ENCODE measurements around the gene USP54. TPM values are rescaled to one million over a fixed set of nuclear protein-coding genes. Genes with fewer than 3 reads are reported as not detected.
"Not testable (repeated sequence)": the region's sequence is repeated elsewhere in the genome, so short reads cannot be mapped to it uniquely, and the experiment has no call there.

USP54 gene
- total and polyA plus RNA-seq, 9 donors = 8.0 to 72.7 (median 32.0) TPM

DNA sequence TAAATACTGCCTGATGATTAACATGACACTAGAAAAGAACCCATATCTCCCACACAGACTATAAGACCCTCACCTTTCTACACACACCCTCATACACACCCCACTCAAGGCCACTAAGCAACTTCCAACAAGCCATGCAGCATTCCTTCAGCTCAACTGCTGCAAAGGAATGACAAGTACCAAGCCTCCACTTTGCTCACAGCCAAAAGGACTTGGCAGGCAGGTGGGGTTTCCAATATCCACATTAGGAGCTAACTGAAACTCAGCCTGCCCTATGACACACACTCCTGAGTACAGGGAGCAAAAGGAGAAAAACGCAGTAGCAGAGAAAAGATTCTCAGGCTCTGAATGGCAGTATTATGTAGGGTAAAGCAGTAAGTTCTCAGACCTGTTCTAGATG, 13.4 kb downstream of the USP54 start:
- TF ChIP-seq POLR2A (IDR thresholded peaks at IDR 0.05) (no peak), EP300 (IDR thresholded peaks at IDR 0.05) (no peak)
- TF ChIP-seq, protein P1, sequence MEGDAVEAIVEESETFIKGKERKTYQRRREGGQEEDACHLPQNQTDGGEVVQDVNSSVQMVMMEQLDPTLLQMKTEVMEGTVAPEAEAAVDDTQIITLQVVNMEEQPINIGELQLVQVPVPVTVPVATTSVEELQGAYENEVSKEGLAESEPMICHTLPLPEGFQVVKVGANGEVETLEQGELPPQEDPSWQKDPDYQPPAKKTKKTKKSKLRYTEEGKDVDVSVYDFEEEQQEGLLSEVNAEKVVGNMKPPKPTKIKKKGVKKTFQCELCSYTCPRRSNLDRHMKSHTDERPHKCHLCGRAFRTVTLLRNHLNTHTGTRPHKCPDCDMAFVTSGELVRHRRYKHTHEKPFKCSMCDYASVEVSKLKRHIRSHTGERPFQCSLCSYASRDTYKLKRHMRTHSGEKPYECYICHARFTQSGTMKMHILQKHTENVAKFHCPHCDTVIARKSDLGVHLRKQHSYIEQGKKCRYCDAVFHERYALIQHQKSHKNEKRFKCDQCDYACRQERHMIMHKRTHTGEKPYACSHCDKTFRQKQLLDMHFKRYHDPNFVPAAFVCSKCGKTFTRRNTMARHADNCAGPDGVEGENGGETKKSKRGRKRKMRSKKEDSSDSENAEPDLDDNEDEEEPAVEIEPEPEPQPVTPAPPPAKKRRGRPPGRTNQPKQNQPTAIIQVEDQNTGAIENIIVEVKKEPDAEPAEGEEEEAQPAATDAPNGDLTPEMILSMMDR (IDR thresholded peaks at IDR 0.05) = no peak
- 17 to 41% (median 22%) methylated on average over 1 of the region's 1 CpG for WGBS, 3 donors
- Histone ChIP-seq H3K27ac (no peak overlapping the region), H3K4me3 (no peak overlapping the region), H3K36me3 (no peaks in the 10 kb centered on the region), H3K4me1 (ENCODE audit: insufficient read depth) (peaks cover 4% of the 10 kb centered on the region), H3K9me3 (no peaks in the 10 kb centered on the region), H3K27me3 (no peaks in the 10 kb centered on the region)
- intact Hi-C loops (cut with DNase I) = no loop called here
- DNase-seq = peak; percentile 41 to 73 (median 54)

DNA sequence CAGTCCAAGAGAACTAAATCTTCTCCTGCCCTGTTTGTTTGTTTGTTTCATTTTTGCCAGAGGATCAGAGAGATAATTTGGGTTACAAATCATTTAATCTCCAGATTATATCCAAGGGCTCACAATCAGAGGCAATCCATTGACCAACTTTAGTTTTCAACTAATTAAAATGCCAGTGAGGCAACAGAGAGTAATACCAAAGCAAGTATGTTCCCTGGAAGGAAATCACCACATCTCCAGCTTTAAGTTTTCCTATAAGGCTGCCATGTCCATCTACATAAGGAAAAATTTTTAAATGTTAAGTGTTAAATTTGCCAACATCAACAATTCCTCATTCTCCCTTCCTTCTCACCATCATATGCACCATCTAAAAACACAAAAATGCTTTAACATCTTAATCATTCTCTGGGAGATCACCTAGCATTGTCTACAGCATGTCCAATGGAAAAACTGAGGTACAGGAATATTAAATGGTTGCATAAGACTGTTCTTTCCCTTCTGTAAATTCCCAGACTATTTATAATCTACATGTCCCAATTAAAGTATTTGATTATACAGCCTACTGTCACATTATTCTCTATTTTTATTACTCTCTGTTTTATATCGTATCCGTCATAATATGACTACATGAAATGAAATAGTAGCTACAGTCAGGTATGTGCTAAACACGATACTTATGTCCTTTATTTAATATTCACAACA, 14.1 kb downstream of the USP54 start:
- H3K9me3 ChIP-seq = no peaks in the 10 kb centered on the region
- H3K27ac ChIP-seq = peak overlapping the region; percentile 41 to 68
- TF ChIP-seq, protein P1 (IDR thresholded peaks at IDR 0.05) = no peak
- TF ChIP-seq POLR2A (IDR thresholded peaks at IDR 0.05) = no peak
- TF ChIP-seq EP300 (IDR thresholded peaks at IDR 0.05) = no peak
- peaks cover 4% of the 10 kb centered on the region for H3K4me1 ChIP-seq (ENCODE audit: insufficient read depth)
- WGBS, 3 donors = 80 to 94% (median 91%) methylated on average over 3 of the region's 3 CpGs
- intact Hi-C loops (cut with DNase I) = no loop called here
- H3K36me3 ChIP-seq = no peaks in the 10 kb centered on the region
- no peak for DNase-seq
- H3K27me3 ChIP-seq = no peaks in the 10 kb centered on the region
- no peak overlapping the region for H3K4me3 ChIP-seq

DNA sequence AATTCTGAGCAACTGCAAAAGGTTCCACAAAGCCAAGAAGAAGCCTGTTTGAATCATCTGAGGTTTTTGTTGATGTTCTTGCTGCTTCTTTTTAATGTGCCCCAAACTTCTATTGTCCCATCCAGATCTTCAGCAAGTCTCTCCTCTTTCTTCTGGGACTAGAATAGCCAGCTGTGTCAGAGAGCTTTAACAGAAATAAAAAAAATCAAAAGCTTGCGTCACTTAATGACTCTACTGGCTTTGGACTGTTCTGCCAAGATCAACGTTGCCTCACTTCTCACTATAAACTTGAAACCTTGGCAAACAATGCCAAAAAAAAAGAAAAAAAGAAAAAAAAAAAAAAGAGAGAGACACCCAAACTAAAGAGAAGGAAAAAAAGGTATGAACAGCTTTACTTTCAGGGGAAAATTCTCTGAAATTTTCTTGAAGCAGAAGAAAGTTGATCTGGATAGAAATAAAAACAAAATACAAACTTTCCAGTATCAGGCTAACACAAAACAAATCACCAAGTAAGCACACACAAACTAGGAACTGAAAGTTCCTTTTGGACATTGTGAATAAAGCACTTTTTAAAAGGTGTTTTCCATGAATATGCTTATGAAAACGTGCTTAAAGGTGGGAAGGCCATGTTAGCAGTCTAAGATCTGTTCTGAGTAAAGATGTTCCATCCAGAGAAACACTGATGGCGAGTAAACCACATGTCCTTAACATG, 14.8 kb downstream of the USP54 start:
- peak in 3 of 5 donors; percentile 44 to 74 (median 58) for DNase-seq
- no peaks in the 10 kb centered on the region for H3K36me3 ChIP-seq
- TF ChIP-seq EP300 (IDR thresholded peaks at IDR 0.05) = no peak
- TF ChIP-seq, protein P1 (IDR thresholded peaks at IDR 0.05) = no peak
- peak; percentile 64 for TF ChIP-seq POLR2A (IDR thresholded peaks at IDR 0.05)
- H3K4me3 ChIP-seq = peak overlapping the region; percentile 15
- 23 to 27% (median 23%) methylated on average over 4 of the region's 4 CpGs for WGBS, 3 donors
- H3K27me3 ChIP-seq = no peaks in the 10 kb centered on the region
- peaks cover 4% of the 10 kb centered on the region for H3K4me1 ChIP-seq (ENCODE audit: insufficient read depth)
- peak overlapping the region; percentile 41 to 68 for H3K27ac ChIP-seq
- no peaks in the 10 kb centered on the region for H3K9me3 ChIP-seq
- intact Hi-C loops (cut with DNase I) = no loop called here

DNA sequence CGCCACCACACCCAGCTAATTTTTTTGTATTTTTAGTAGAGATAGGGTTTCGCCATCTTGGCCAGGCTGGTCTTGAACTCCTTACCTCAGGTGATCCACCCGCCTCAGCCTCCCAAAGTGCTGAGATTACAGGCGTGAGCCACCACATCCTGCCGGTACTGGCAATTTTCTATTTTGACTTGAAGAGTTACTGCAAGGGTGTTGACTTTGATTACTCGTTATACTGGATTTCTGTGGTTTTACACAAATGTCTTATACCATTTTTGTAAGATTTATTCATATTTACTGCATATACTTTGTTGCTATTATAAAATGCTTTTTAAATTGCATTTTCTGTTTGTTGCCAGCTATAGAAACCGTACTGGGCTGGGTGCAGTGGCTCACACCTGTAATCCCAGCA, 24.1 kb downstream of the USP54 start:
- 94 to 96% (median 96%) methylated on average over 7 of the region's 7 CpGs for WGBS, 3 donors
- H3K27ac ChIP-seq; H3K4me3 ChIP-seq; intact Hi-C loops (cut with DNase I); H3K9me3 ChIP-seq; H3K36me3 ChIP-seq; DNase-seq; H3K4me1 ChIP-seq (ENCODE audit: insufficient read depth); H3K27me3 ChIP-seq: not testable (repeated sequence)

DNA sequence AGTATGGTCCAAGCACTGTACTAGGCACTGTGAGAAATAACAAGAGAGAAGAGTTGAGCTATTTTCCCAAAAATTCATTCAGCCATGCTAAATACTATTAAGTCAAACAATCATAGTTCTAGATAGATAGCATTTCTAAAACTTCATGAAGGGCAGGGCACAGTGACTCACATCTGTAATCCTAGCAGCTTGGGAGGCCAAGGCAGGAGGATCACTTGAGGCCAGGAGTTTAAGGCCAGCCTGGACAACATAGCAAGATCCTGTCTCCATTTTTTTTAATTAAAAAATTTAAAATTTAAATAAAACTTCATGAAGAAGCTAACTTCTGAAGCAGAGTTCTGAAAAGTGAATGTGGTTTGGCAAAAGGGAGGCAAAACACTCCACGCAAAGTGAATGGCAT, 29.9 kb downstream of the USP54 start:
- 91 to 100% (median 93%) methylated on average over 1 of the region's 1 CpG for WGBS, 3 donors
- no peak for DNase-seq
- Histone ChIP-seq H3K4me3 (no peak overlapping the region), H3K4me1 (ENCODE audit: insufficient read depth) (no peaks in the 10 kb centered on the region), H3K27me3 (no peaks in the 10 kb centered on the region), H3K36me3 (no peaks in the 10 kb centered on the region), H3K27ac (no peak overlapping the region), H3K9me3 (no peaks in the 10 kb centered on the region)
- TF ChIP-seq EP300 (IDR thresholded peaks at IDR 0.05) (no peak), POLR2A (IDR thresholded peaks at IDR 0.05) (no peak)
- intact Hi-C loops (cut with DNase I) = no loop called here

Data from ovary (tissue), 9 donors.